GM18517 (cell line): ENCODE data around the gene APOM.

Experiments
- ATAC-seq: cut with Tn5 transposase; IDR thresholded peaks from one replicate; pipeline ENCODE4 v1.9.1; 2021; ENCODE audit warnings: mild to moderate bottlenecking, moderate library complexity; ENCODE audit not compliant: unreplicated experiment

The APOM gene

DNA sequence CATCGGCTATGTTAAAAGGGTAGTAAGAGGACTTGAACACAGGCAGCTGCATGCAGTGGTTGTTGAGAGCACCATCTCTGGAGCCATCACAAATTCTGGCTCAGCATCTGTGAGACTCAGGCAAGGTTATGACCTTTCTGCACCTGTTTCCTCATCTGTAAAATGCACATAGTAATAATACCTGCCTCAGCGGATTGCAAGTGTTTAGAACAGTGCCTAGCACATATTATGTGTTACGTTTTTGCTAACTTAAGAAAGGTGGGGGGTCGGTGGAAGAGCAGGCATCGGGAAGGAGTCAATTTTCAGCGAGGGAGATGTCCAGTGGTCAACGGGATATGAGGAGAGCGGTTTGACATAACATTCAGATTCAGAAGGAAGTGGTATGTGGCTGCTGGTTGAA lies 22.3 kb downstream of the APOM start:
- no peak for ATAC-seq

GRCh38 chr6:31680226-31681134 lies 24.8 kb downstream of the APOM start, which contains the start of gene LY6G5C:
Gene LY6G5C (minus strand): TSS chr6:31681067. CDS start chr6:31680373, 694 bp downstream.
- no peak for ATAC-seq

GRCh38 chr6:31681135-31681671 lies 25.5 kb downstream of the APOM start:
- ATAC-seq, result no peak

DNA sequence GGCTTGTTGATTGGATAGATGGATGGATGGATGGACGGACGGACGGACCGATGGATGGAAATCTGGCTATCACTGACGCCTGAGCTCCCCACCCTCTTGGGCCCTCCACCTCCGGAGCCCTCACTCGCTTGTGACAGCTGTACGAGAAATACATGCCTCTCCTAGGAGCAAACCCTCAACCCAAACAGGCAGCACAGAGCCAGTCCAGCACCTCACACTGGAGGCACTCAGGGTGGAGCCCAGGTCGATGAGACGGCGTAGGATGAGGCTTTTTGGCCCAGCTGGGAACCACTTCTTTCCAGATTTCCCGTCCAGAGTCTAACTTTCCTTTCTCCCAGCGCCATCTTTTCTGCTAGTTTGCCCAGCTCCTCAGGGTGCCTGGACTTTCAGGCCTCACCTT lies 27.9 kb downstream of the APOM start:
- no peak for ATAC-seq

- no peak for ATAC-seq
Measured at GRCh38 chr6:31686483-31686882, 30.8 kb downstream of the APOM start.

DNA sequence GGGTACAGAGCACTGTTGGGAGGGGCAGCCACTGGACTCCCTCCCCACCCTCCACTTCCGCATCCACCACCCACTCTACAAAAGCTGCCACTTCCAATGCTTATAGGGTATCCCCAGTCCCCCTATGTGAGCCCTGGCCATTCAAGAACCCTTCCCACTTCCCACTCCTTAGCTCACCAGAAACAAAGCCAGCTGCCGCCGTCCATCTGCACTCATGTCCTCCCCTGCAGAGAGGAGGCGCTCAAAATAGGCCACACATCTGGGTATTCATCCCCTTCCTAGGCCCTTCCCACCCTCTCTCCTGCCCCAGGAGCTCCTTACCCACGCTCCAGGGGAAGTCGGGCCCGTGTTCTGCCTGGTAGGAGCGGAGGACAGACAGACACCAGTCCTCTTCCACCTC lies 31.6 kb downstream of the APOM start:
- ATAC-seq, result no peak

GRCh38 chr6:31687860-31688693 lies 32.4 kb downstream of the APOM start:
- no peak for ATAC-seq

DNA sequence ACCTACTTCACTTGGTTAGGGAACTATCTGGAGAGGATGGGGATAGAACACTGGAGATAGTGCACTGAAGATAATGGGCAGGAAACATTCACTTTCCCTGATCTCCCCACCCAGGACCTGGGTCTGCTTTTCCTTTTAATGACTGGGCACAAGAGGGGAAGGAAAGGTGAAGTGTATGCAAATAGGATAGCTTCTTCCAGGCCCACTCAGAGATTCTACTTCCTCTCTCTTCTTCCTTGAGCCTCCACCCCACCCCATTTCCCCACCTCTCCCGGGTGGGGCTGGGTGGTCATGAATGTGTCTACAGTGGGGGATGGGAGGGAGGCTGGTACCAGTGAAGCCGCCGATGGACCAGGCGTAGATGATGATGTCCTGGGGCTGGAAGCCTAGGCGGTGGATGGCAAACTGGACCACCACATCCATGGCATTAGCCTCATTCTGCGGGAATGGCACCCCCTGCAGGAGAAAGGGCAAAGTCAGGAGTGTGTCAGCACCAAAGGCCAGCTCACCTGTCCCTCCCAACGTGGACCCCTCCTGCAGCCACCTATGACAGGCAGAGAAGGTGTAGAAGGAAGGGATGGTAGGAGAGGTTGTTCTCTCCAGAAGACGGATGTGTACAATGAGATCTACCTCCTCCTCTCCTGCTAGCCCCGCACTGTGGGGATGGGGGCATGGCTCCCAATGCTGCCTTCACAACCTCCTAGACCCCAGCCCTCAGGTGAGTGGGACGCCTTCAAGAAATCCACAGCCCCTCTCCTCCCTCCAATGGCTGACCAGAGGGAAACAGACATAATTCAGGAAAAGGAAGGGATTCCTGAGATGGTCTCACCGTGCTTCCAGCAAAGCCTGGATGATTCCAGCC lies 33.8 kb downstream of the APOM start:
- no peak for ATAC-seq

- ATAC-seq, result no peak
Measured at GRCh38 chr6:31690231-31691077, 34.8 kb downstream of the APOM start.

DNA sequence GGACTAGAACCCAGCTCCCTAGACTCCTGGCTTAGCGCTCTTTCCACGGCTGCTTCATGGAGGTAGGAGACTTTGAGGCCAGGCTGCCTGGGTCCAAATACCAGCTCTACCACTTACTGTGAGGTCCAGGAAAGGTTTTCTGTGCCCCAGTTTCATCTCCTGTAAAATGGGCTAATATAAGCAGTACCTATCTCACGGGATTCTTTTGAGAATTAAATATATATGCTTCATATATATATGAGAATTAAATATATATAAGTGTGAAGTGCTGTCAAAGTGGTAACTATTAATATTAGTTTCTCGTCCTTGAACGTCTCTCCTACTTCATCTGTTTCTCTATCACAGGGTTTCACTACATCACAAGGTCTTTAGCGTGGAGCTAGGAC lies 35.4 kb downstream of the APOM start:
- ATAC-seq, result no peak

DNA sequence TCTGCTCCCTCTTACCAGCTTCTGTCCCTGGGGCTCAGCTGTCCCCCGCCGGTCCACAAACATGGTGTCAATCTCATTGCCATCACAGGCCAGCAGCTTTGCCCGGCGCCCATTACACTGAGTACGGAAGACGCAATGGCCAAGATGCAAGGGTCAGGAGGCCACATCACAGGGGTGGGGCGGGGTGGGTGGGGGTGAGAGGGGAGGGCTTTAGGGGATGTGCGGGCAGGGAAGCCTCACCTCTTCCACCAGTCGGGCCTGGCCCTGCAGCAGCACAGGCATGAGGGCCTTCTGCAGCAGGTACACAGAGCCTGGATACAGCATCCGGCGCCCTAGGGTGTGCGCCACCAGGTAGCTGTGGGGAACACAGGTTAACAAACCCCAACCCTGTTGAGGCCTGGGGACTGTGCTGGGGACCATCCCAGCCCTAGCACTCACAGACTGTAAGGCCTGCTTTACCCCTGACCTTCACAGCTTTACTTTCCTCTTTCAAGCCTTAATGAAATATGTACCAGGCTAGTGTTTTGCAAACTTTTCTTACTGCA lies 35.9 kb downstream of the APOM start:
- no peak for ATAC-seq

DNA sequence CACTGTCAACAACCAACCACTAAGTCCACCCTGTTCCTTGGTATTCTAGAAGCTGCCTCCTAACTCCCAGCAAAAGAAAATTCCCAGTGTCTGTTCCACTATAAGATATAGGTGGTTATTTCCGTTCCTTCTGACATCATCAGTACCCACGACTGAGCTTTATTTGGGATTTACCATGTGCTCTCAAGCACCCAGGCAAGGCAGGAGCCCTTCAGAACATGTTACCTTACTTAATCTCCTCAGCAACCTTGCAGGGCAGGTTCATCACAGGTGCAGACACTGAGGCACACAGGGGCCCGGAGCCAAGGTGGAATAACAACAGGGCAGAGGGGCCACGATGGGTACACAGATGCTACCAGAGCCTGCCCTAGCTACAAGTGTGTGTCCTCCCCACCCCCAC lies 36.7 kb downstream of the APOM start:
- ATAC-seq, result no peak

GRCh38 chr6:31692886-31693285 lies 37.2 kb downstream of the APOM start:
- no peak for ATAC-seq

- ATAC-seq, result no peak
Measured at GRCh38 chr6:31693535-31693934, 37.8 kb downstream of the APOM start.

- no peak for ATAC-seq
Measured at GRCh38 chr6:31697555-31697954, 41.9 kb downstream of the APOM start.

DNA sequence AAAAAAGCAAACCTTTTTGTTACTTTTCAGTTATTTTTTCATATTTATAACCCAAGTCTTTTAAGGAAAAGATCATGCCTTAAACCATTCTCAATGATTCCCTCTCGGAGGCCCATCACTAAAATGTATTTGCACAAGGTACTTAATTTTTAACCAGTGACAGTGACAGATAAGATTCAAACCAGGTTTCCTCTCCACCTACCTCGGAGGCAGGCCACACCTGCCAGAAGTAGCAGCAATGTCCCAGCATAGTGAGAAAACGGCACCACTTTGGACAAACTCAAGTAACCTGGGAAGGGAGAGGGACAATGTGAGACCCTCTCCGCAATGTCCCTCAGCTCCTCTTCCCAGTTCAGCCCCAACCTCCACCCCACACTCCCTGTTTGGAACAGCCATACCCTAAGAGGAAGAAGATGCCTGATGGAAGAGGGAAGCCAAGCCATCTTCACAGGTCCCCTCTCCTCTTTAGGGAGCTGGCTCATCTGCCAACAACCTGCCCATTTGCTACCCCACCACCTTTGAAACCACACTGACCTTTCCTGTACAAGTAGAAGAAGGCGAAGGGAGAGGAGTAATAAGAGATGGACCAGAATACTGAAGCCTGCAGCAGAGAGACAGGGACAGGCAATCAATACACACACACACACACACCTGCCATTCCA lies 45.2 kb downstream of the APOM start:
- ATAC-seq, result no peak

DNA sequence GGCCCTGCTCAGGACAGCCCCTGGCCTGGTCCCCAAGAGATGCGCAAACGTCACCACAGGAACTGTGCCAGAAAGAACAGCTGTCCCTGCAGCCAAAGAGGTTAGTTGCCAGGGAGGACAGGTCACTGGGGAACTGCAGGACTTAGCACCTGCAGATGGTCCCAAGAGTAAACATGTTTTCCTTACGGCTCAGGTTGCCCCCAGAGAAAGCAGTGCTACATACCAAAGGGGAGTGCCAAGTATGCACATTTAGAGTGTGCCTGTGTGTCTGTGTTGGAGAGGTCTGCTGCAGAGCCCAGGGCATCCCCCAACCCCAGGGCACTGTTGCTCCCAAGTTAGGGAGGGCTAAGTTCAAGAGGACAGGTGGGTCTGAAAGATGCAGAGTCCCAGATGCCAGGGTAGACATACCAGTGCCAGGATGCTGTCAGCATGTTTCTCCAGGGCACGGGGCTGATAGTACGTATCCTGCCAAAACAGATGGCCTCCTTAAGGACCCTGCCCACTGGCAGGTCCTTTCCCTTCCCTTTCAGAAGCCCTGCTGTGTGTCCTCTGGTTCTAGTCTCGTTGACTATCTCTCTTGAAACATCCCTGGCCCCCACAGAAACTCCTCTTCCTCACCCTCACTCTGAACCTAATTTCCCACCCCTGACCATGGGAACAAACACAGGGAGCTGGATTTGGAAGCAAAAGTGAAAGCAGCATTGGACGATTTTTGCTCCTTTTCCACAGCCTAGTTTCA lies 46.1 kb downstream of the APOM start:
- ATAC-seq, result no peak

- ATAC-seq, result no peak
Measured at GRCh38 chr6:31702405-31702818, 46.7 kb downstream of the APOM start.
